ENCODE measurements around the gene HMX2.

Gene HMX2

GRCh38 chr10:123147635-123148413, at the start of gene HMX2:
Gene HMX2 (plus strand): TSS chr10:123148136. CDS start chr10:123148379, 243 bp downstream.
- H3K27ac Mint-ChIP-seq, result peak within 1 kb of the TSS; percentile 70
- peaks cover 12% of the 10 kb centered on the region for H3K36me3 Mint-ChIP-seq (ENCODE audit: low read depth)
- peaks cover 77% of the 10 kb centered on the region for H3K27me3 Mint-ChIP-seq (ENCODE audit: low read depth)
- H3K9me3 Mint-ChIP-seq, result peaks cover 5% of the 10 kb centered on the region
- peak within 1 kb of the TSS; percentile 67 for H3K4me3 Mint-ChIP-seq
- DNase-seq (ENCODE audit: low spot score), result no peak
- peaks cover 16% of the 10 kb centered on the region for H3K4me1 Mint-ChIP-seq (ENCODE audit: low read depth)

GRCh38 chr10:123100030-123100762, 47.7 kb upstream of the HMX2 start:
- no peaks in the 10 kb centered on the region for H3K4me1 Mint-ChIP-seq (ENCODE audit: low read depth)
- no peaks in the 10 kb centered on the region for H3K36me3 Mint-ChIP-seq (ENCODE audit: low read depth)
- H3K27me3 Mint-ChIP-seq (ENCODE audit: low read depth), result no peaks in the 10 kb centered on the region
- H3K27ac Mint-ChIP-seq, result no peak overlapping the region
- DNase-seq (ENCODE audit: low spot score), result no peak
- H3K4me3 Mint-ChIP-seq, result no peak overlapping the region
- no peaks in the 10 kb centered on the region for H3K9me3 Mint-ChIP-seq

- no peaks in the 10 kb centered on the region for H3K4me1 Mint-ChIP-seq (ENCODE audit: low read depth)
- H3K27me3 Mint-ChIP-seq (ENCODE audit: low read depth), result no peaks in the 10 kb centered on the region
- no peak overlapping the region for H3K27ac Mint-ChIP-seq
- no peaks in the 10 kb centered on the region for H3K36me3 Mint-ChIP-seq (ENCODE audit: low read depth)
- H3K9me3 Mint-ChIP-seq, result no peaks in the 10 kb centered on the region
- DNase-seq (ENCODE audit: low spot score), result no peak
- no peak overlapping the region for H3K4me3 Mint-ChIP-seq
These were observed 46.1 kb upstream of the HMX2 start for GRCh38 chr10:123101872-123102271.

- H3K27me3 Mint-ChIP-seq (ENCODE audit: low read depth), result no peaks in the 10 kb centered on the region
- DNase-seq (ENCODE audit: low spot score), result no peak
- H3K27ac Mint-ChIP-seq, result no peak overlapping the region
- H3K36me3 Mint-ChIP-seq (ENCODE audit: low read depth), result no peaks in the 10 kb centered on the region
- H3K4me1 Mint-ChIP-seq (ENCODE audit: low read depth), result no peaks in the 10 kb centered on the region
- H3K9me3 Mint-ChIP-seq, result no peaks in the 10 kb centered on the region
- H3K4me3 Mint-ChIP-seq, result no peak overlapping the region
These were observed 45.3 kb upstream of the HMX2 start for GRCh38 chr10:123102673-123103072.

- Mint-ChIP-seq H3K27me3 (ENCODE audit: low read depth) (peaks cover 4% of the 10 kb centered on the region), H3K4me3 (no peak overlapping the region)
These were observed 44.0 kb upstream of the HMX2 start for GRCh38 chr10:123103944-123104343.

GRCh38 chr10:123109466-123109865, 38.5 kb upstream of the HMX2 start:
- Mint-ChIP-seq H3K4me3 (no peak overlapping the region), H3K4me1 (ENCODE audit: low read depth) (no peaks in the 10 kb centered on the region)

More at GRCh38 chr10:123103944-123104343, 44.0 kb upstream of the HMX2 start:
- DNase-seq (ENCODE audit: low spot score), result no peak
- H3K36me3 Mint-ChIP-seq (ENCODE audit: low read depth), result no peaks in the 10 kb centered on the region
- no peaks in the 10 kb centered on the region for H3K9me3 Mint-ChIP-seq
- H3K27ac Mint-ChIP-seq, result no peak overlapping the region
- H3K4me1 Mint-ChIP-seq (ENCODE audit: low read depth), result no peaks in the 10 kb centered on the region

GRCh38 chr10:123117644-123118417, 30.1 kb upstream of the HMX2 start:
- no peaks in the 10 kb centered on the region for H3K4me1 Mint-ChIP-seq (ENCODE audit: low read depth)
- H3K4me3 Mint-ChIP-seq, result no peak overlapping the region
- H3K27me3 Mint-ChIP-seq (ENCODE audit: low read depth), result peaks cover 35% of the 10 kb centered on the region
- no peaks in the 10 kb centered on the region for H3K36me3 Mint-ChIP-seq (ENCODE audit: low read depth)
- H3K27ac Mint-ChIP-seq, result no peak overlapping the region
- H3K9me3 Mint-ChIP-seq, result no peaks in the 10 kb centered on the region
- DNase-seq (ENCODE audit: low spot score), result no peak

More at GRCh38 chr10:123109466-123109865, 38.5 kb upstream of the HMX2 start:
- peaks cover 6% of the 10 kb centered on the region for H3K27me3 Mint-ChIP-seq (ENCODE audit: low read depth)
- no peaks in the 10 kb centered on the region for H3K36me3 Mint-ChIP-seq (ENCODE audit: low read depth)
- DNase-seq (ENCODE audit: low spot score), result no peak
- H3K27ac Mint-ChIP-seq, result no peak overlapping the region
- H3K9me3 Mint-ChIP-seq, result no peaks in the 10 kb centered on the region

- DNase-seq (ENCODE audit: low spot score), result no peak
- no peaks in the 10 kb centered on the region for H3K4me1 Mint-ChIP-seq (ENCODE audit: low read depth)
- no peaks in the 10 kb centered on the region for H3K9me3 Mint-ChIP-seq
- no peak overlapping the region for H3K4me3 Mint-ChIP-seq
- no peaks in the 10 kb centered on the region for H3K36me3 Mint-ChIP-seq (ENCODE audit: low read depth)
- no peak overlapping the region for H3K27ac Mint-ChIP-seq
- H3K27me3 Mint-ChIP-seq (ENCODE audit: low read depth), result peaks cover 37% of the 10 kb centered on the region
These were observed 28.9 kb upstream of the HMX2 start for GRCh38 chr10:123119081-123119480.

- H3K27me3 Mint-ChIP-seq (ENCODE audit: low read depth), result peaks cover 41% of the 10 kb centered on the region
- no peak overlapping the region for H3K27ac Mint-ChIP-seq
- H3K9me3 Mint-ChIP-seq, result no peaks in the 10 kb centered on the region
- H3K36me3 Mint-ChIP-seq (ENCODE audit: low read depth), result no peaks in the 10 kb centered on the region
- DNase-seq (ENCODE audit: low spot score), result no peak
- no peak overlapping the region for H3K4me3 Mint-ChIP-seq
- no peaks in the 10 kb centered on the region for H3K4me1 Mint-ChIP-seq (ENCODE audit: low read depth)
These were observed 21.7 kb upstream of the HMX2 start for GRCh38 chr10:123126246-123126645.

GRCh38 chr10:123129618-123130271, 18.2 kb upstream of the HMX2 start:
- Mint-ChIP-seq H3K4me3 (no peak overlapping the region), H3K27ac (no peak overlapping the region), H3K27me3 (ENCODE audit: low read depth) (peaks cover 63% of the 10 kb centered on the region), H3K9me3 (no peaks in the 10 kb centered on the region), H3K4me1 (ENCODE audit: low read depth) (peaks cover 12% of the 10 kb centered on the region), H3K36me3 (ENCODE audit: low read depth) (no peaks in the 10 kb centered on the region)
- no peak for DNase-seq (ENCODE audit: low spot score)

- H3K4me3 Mint-ChIP-seq, result peak overlapping the region; percentile 74
- DNase-seq (ENCODE audit: low spot score), result peak; percentile 75
- peaks cover 68% of the 10 kb centered on the region for H3K27me3 Mint-ChIP-seq (ENCODE audit: low read depth)
- H3K9me3 Mint-ChIP-seq, result no peaks in the 10 kb centered on the region
- peak overlapping the region; percentile 83 for H3K27ac Mint-ChIP-seq
- H3K4me1 Mint-ChIP-seq (ENCODE audit: low read depth), result peaks cover 14% of the 10 kb centered on the region
- H3K36me3 Mint-ChIP-seq (ENCODE audit: low read depth), result peaks cover 1% of the 10 kb centered on the region
These were observed 15.1 kb upstream of the HMX2 start for GRCh38 chr10:123132576-123133477.

- peak overlapping the region; percentile 52 for H3K4me3 Mint-ChIP-seq
- peaks cover 3% of the 10 kb centered on the region for H3K36me3 Mint-ChIP-seq (ENCODE audit: low read depth)
- H3K4me1 Mint-ChIP-seq (ENCODE audit: low read depth), result peaks cover 14% of the 10 kb centered on the region
- DNase-seq (ENCODE audit: low spot score), result no peak
- no peak overlapping the region for H3K27ac Mint-ChIP-seq
- peaks cover 76% of the 10 kb centered on the region for H3K27me3 Mint-ChIP-seq (ENCODE audit: low read depth)
- H3K9me3 Mint-ChIP-seq, result no peaks in the 10 kb centered on the region
These were observed 14.2 kb upstream of the HMX2 start for GRCh38 chr10:123133541-123134342.
